ENCODE data around the gene MRPL10. TPM values are rescaled to one million over a fixed set of nuclear protein-coding genes. Genes with fewer than 3 reads are reported as not detected.

The MRPL10 gene
- total RNA-seq, 1 donor, result 35.8 TPM

DNA sequence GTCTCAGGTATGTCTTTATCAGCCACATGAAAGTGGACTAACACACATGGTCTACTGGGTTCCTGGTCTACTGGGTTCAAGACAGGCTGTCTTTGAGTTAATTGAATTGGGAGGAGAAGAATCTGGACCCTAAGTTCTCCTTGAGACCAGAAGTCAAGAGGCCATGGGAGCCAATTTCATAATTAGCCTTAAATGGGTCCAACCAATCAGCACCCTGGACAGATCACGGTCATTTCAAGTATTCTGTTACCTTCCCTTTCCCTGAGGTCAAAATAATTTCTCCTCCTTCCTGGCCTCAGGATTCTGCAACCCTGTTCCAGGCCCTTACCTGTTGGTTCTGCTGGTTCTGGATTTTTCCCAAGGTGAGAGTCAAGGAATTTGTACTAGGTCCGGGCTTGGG lies 33.5 kb downstream of the MRPL10 start:
- H3K79me2 ChIP-seq (ENCODE audit: insufficient read depth, low read length), result no peaks in the 10 kb centered on the region
- no peak for DNase-seq (ENCODE audit: insufficient read length, low spot score, missing footprints)
- H3K4me2 ChIP-seq (ENCODE audit: insufficient read depth, low read length), result no peak overlapping the region
- H3K4me1 ChIP-seq (ENCODE audit: insufficient read depth, low read length), result no peaks in the 10 kb centered on the region
- H3K27ac ChIP-seq (ENCODE audit: low read depth, low read length), result no peak overlapping the region
- no peaks in the 10 kb centered on the region for H4K20me1 ChIP-seq (ENCODE audit: insufficient read depth, low read length)
- no peak overlapping the region for H2AFZ ChIP-seq (ENCODE audit: low read length)
- H3K27me3 ChIP-seq (ENCODE audit: insufficient read depth, low read length), result peaks cover 37% of the 10 kb centered on the region
- no peak overlapping the region for H3K4me3 ChIP-seq (ENCODE audit: insufficient read depth, low read length)
- H3K36me3 ChIP-seq (ENCODE audit: insufficient read depth, low read length), result no peaks in the 10 kb centered on the region
- no peak for TF ChIP-seq CTCF (IDR thresholded peaks at IDR 0.05; ENCODE audit: extremely low read depth, low read depth, low read length)
- no peaks in the 10 kb centered on the region for H3K9me3 ChIP-seq (ENCODE audit: low read depth, low read length)

DNA sequence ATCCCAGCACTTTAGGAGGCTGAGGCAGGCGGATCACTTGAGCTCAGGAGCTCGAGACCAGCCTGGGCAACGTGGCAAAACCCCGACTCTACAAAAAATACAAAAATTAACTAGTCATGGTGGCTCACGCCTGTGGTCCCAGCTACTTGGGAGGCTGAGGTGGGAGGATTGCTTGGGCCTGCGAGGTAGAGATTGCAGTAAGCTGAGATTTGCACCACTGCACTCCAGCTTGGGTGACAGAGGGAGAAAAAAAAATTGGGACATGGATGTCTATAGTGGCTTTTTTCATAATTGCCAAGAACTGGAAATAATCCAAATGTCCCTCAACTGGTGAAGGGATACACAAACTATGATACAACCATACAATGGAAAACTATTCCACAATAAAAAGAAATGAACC lies 38.4 kb downstream of the MRPL10 start:
- Histone ChIP-seq H4K20me1 (ENCODE audit: insufficient read depth, low read length) (no peaks in the 10 kb centered on the region), H3K27me3 (ENCODE audit: insufficient read depth, low read length) (peaks cover 71% of the 10 kb centered on the region)

GRCh38 chr17:47792457-47792856 lies 38.9 kb downstream of the MRPL10 start:
- H3K27me3 ChIP-seq (ENCODE audit: insufficient read depth, low read length), result peaks cover 74% of the 10 kb centered on the region
- TF ChIP-seq CTCF (IDR thresholded peaks at IDR 0.05; ENCODE audit: extremely low read depth, low read depth, low read length), result no peak
- DNase-seq (ENCODE audit: insufficient read length, low spot score, missing footprints), result no peak
- H3K36me3 ChIP-seq (ENCODE audit: insufficient read depth, low read length), result no peaks in the 10 kb centered on the region
- no peak overlapping the region for H2AFZ ChIP-seq (ENCODE audit: low read length)
- no peak overlapping the region for H3K27ac ChIP-seq (ENCODE audit: low read depth, low read length)
- H3K79me2 ChIP-seq (ENCODE audit: insufficient read depth, low read length), result no peaks in the 10 kb centered on the region
- no peak overlapping the region for H3K4me2 ChIP-seq (ENCODE audit: insufficient read depth, low read length)
- peaks cover 3% of the 10 kb centered on the region for H3K4me1 ChIP-seq (ENCODE audit: insufficient read depth, low read length)
- H3K4me3 ChIP-seq (ENCODE audit: insufficient read depth, low read length), result no peak overlapping the region
- no peaks in the 10 kb centered on the region for H3K9me3 ChIP-seq (ENCODE audit: low read depth, low read length)
- no peaks in the 10 kb centered on the region for H4K20me1 ChIP-seq (ENCODE audit: insufficient read depth, low read length)

More for the DNA sequence above, 38.4 kb downstream of the MRPL10 start:
- Histone ChIP-seq H3K36me3 (ENCODE audit: insufficient read depth, low read length) (no peaks in the 10 kb centered on the region), H3K4me3 (ENCODE audit: insufficient read depth, low read length) (no peak overlapping the region), H3K4me2 (ENCODE audit: insufficient read depth, low read length) (no peak overlapping the region), H2AFZ (ENCODE audit: low read length) (no peak overlapping the region), H3K4me1 (ENCODE audit: insufficient read depth, low read length) (peaks cover 3% of the 10 kb centered on the region), H3K79me2 (ENCODE audit: insufficient read depth, low read length) (no peaks in the 10 kb centered on the region), H3K9me3 (ENCODE audit: low read depth, low read length) (no peaks in the 10 kb centered on the region), H3K27ac (ENCODE audit: low read depth, low read length) (no peak overlapping the region)
- no peak for DNase-seq (ENCODE audit: insufficient read length, low spot score, missing footprints)
- no peak for TF ChIP-seq CTCF (IDR thresholded peaks at IDR 0.05; ENCODE audit: extremely low read depth, low read depth, low read length)

- H3K27me3 ChIP-seq (ENCODE audit: insufficient read depth, low read length), result peaks cover 75% of the 10 kb centered on the region
- no peaks in the 10 kb centered on the region for H3K36me3 ChIP-seq (ENCODE audit: insufficient read depth, low read length)
- H3K4me1 ChIP-seq (ENCODE audit: insufficient read depth, low read length), result peaks cover 3% of the 10 kb centered on the region
- TF ChIP-seq CTCF (IDR thresholded peaks at IDR 0.05; ENCODE audit: extremely low read depth, low read depth, low read length), result no peak
- no peak for DNase-seq (ENCODE audit: insufficient read length, low spot score, missing footprints)
- H3K27ac ChIP-seq (ENCODE audit: low read depth, low read length), result no peak overlapping the region
- no peak overlapping the region for H3K4me2 ChIP-seq (ENCODE audit: insufficient read depth, low read length)
- no peak overlapping the region for H3K4me3 ChIP-seq (ENCODE audit: insufficient read depth, low read length)
- no peak overlapping the region for H2AFZ ChIP-seq (ENCODE audit: low read length)
- H3K9me3 ChIP-seq (ENCODE audit: low read depth, low read length), result no peaks in the 10 kb centered on the region
- H4K20me1 ChIP-seq (ENCODE audit: insufficient read depth, low read length), result no peaks in the 10 kb centered on the region
- no peaks in the 10 kb centered on the region for H3K79me2 ChIP-seq (ENCODE audit: insufficient read depth, low read length)
These were observed 40.3 kb downstream of the MRPL10 start for GRCh38 chr17:47791025-47791424.

Data from osteoblast (primary cell).